HG03025 (cell line): Measurements from ENCODE around the gene MISP3.
"Not testable (repeated sequence)": the region's sequence is repeated elsewhere in the genome, so short reads cannot be mapped to it uniquely, and the experiment has no call there.

Experiments
- ATAC-seq: cut with Tn5 transposase; IDR thresholded peaks from one replicate; pipeline ENCODE4 v1.9.1; 2021; ENCODE audit warnings: mild to moderate bottlenecking, moderate library complexity; ENCODE audit not compliant: unreplicated experiment, low FRiP score

The MISP3 gene

DNA sequence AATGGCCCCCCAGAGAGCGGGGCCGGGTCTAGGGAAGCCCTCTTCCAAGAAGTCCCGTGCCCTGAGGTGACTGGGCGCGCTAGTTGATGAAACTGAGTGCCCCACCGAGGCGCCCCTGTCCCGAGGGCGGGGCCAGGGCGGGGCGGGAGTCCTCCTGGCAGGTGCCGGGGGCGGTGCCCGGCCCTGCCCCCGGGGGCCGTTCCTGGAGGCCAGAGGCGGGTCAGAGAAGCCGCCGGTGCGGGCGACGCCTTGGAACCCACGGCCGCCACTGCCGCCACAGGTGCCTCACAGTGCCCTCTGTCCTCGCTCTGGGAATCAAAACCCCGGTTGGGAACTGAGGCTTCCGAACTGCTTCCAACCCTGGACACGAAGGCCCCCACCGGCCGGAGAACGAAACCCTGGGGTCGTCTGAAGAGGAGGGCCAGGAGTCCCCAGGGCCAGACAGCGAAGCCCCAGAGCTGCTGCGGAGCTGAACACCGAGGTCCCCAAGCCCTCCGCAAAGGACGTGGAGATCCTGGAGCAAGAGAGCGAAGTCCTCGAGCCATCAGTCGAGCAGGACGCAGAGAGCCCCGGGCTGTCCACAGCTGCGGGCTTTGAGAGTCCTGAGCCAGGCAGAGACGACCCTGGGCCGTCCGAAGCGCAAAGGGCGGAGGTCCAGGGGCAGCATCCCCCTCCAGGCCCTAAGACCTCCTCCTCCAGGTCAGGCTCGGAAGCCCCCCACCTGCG lies at the start of gene MISP3:
TSS of gene MISP3 (plus strand) at position 252 of the 726 bp plus-strand sequence. CDS start 524 bp downstream, outside the sequence.
- no peak for ATAC-seq

DNA sequence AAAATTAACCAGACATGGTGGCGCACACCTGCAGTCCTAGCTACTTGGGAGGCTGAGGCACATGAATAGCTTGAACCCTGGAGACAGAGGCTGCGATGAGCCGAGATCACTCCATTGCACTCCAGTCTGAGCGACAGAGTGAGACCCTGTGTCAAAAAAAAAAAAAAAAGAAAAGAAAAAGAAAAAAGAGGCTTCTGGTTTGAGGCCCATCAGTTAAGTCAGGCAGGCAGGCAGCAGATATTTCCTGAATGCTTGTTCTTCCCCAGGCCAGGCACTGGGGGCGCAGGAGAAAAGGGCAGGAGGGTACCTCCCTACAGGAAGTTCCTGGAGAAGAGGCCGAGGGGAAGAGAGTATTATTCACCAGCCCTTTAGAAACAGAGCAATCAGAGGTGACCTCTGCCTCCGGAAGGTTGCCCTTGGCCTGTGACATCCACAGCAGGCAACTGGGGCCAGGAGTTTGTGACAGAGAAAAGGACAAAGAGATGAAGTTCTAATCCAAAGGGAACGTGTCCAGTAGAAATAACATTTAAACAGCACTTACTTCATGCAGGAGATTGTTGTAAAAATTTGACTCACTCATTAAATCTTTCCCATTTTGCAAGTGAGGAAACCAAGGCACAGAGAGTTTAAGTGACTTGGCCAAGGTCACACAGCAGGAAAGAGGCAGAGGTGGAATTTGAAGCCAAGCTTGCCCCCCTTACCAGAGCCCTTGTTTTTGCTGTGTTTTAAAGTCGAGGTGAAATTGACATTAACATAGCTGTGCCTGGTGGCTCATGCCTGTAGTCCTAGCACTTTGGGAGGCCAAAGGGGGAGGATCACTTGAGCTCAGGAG lies 49.0 kb upstream of the MISP3 start:
- no peak for ATAC-seq

DNA sequence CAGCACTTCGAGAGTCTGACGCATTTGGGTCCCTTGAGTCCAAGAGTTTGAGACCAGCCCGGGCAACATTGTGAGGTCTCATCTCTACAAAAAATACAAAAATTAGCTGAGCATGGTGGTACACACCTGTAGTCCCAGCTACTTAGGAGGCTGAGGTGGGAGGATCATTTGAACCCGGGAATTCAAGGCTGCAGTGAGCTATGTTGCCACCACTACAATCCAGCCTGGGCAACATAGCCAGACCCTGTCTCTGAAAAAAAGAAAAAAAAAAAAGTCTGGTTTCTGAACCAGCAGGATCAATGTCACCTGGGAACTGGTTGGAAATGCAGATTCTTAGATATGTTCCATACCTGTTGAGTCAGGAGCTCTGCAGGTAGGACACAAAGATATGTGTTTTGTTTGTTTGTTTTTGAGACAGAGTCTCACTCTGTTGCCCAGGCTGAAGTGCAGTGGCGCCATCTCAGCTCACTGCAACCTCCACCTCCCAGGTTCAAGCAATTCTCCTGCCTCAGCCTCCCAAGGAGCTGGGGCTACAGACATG lies 45.9 kb upstream of the MISP3 start:
- not testable (repeated sequence) for ATAC-seq

DNA sequence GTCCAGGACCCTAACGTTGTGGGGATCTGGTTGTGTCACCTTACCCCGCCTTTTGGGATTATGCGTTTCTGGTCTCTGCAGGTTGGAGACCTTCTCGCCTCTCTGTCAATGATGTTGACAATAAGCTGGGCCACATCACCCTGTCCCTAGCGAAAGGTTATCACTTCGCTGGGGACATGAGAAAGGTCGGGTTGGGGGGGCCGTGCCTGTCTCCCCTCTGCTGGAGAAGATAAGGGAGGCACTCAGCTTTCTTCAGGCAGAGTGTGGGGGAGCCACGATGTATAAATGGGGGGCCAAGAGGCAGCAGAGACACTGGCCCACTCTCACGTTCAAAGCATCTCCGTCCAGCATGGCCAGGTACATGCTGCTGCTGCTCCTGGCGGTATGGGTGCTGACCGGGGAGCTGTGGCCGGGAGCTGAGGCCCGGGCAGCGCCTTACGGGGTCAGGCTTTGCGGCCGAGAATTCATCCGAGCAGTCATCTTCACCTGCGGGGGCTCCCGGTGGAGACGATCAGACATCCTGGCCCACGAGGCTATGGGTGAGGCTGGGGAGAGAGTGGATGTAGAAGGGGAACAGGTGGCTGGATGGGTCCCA lies 44.6 kb upstream of the MISP3 start, which contains the start of gene RLN3:
TSS of gene RLN3 (plus strand) at position 293 of the 595 bp plus-strand sequence. CDS start at position 350, 57 bp downstream.
- ATAC-seq: no peak

DNA sequence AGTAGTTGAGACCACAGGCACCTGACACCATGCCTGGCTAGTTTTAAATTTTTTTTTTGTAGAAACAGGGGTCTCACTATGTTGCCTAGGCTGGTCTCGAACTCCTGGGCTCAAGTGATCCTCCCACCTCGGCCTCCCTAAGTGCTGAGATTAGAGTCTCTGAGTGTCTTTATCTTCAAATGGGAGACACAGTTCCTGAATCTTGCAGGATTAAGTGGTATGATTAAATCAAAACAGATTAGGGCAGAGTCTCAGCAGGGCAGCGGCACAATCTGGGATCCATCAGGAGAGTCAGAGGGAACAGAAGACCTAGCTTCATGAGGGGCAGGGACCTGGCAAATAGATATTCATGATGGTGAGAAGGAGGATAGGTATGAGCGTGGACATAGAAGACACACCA lies 43.7 kb upstream of the MISP3 start:
- no peak for ATAC-seq

DNA sequence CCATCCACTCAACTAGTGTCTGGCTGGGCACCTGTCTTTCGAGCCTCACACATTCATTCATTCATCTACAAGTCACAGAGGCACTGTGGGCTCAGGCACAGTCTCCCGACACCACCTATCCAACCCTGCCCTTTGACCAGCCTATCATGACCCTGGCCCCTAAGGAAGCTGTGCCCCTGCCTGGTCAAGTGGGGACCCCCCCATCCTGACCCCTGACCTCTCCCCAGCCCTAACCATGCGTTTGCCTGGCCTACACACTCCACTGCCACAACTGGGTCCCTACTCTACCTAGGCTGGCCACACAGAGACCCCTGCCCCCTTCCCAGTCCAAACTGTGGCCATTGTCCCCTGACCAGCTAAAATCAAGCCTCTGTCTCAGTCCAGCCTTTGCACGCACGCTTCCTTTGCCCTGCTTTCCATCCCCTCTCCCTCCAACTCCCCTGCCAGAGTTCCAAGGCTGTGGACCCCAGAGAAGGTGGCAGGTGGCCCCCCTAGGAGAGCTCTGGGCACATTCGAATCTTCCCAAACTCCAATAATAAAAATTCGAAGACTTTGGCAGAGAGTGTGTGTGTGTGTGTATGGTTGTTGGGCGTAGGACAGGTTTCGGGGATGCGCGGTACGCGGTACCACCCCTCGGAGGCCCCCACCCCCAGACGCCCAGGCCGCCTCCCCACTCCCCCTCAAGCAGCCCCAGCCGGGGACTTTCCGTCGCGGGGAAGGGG lies 41.4 kb upstream of the MISP3 start:
- no peak for ATAC-seq

DNA sequence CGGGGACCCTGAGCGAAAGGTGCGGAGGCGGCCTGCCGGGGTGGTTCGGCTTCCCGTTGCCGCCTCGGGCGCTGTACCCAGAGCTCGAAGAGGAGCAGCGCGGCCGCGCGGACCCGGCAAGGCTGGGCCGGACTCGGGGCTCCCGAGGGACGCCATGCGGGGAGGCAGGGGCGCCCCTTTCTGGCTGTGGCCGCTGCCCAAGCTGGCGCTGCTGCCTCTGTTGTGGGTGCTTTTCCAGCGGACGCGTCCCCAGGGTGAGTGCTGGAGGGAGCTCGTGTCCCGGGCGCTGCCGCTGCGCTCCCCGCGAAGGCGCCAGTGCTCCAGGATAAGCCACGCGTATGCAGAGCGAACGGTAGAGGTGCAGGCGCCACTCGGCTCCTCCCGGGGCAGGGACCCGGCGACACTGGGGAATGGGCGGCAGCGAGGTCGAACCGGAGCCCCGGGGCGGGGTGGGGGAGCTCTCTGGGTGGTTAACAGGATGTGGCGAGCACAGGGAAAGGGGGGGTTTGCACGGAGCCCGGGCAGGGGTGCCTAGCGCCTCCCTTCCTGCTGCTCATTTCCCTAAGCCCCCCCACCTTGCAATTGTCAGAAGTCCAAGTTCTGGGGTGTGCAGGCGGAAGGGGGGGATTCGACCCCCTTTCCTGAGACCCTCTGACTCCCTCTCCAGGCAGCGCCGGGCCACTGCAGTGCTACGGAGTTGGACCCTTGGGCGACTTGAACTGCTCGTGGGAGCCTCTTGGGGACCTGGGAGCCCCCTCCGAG lies 40.7 kb upstream of the MISP3 start, which contains the start of gene IL27RA:
TSS of gene IL27RA (plus strand) at position 44 of the 762 bp plus-strand sequence. CDS start at position 155, 111 bp downstream.
- ATAC-seq: no peak

DNA sequence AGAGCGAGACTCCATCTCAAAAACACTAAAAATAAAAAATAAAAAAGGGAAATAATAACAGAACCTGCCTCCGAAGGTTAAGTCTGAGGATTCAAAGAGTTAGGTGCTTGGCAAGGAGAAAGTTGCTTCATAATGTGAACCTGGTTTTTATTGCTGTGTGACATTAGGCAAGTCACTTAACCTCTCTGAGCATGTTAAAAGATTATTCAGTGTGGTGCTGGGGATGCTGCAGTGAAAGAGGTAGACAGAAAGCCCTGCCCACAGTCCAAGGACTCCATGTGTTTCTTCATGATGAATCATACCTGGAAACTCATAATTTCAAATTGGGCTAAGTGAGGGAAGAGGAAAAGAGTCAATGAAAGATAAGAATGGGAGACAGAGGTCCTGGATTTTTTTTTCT lies 38.6 kb upstream of the MISP3 start:
- ATAC-seq: no peak

DNA sequence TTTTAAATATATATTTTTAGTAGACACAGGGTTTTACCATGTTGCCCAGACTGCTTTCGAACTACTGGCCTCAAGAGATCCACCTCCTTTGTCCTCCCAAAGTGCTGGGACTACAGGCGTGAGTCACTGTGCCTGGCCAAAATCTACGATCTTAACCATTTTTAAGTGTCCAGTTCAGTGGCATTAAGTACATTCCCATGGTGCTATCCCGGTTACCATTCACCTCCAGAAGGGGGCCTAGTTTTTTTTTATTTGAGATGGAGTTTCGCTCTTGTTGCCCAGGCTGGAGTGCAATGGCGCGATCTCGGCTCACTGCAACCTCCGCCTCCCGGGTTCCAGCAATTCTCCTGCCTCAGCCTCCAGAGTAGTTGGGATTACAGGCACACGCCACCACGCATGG lies 37.4 kb upstream of the MISP3 start:
- not testable (repeated sequence) for ATAC-seq

DNA sequence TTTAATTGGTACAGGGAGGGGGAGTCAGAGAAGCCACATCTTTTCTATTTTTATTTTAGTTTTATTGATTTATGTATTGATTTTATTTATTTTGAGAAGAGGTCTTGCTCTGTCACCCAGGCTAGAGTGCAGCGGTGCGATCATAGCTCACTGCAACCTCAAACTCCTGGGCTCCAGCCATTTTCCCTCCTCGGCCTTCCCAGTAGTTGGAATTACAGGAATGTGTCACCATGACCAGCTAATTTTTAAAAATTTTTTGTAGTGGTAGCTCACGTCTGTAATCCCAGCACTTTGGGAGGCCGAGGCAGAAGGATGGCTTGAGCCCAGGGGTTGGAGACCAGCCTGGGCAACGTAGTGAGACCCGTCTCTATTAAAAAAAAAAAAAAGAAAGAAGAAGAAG lies 36.9 kb upstream of the MISP3 start:
- no peak for ATAC-seq

DNA sequence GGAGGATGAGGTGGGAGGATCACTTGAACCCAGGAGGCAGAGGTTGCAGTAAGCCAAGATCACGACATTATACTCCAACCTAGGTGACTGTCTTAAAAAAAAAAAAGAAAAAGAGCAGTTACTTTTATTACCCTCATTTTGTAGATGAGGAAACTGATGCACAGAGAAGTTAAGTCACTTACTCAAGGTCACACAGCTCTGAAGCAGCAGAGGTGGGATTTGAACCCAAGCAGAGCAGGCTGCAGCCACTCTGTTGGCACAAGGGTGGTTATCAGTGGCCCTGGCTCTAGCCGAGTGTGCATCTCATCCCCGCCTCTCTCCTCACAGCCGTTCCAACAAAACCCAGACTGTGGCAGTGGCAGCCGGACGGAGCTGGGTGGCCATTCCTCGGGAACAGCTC lies 33.4 kb upstream of the MISP3 start:
- ATAC-seq: no peak

DNA sequence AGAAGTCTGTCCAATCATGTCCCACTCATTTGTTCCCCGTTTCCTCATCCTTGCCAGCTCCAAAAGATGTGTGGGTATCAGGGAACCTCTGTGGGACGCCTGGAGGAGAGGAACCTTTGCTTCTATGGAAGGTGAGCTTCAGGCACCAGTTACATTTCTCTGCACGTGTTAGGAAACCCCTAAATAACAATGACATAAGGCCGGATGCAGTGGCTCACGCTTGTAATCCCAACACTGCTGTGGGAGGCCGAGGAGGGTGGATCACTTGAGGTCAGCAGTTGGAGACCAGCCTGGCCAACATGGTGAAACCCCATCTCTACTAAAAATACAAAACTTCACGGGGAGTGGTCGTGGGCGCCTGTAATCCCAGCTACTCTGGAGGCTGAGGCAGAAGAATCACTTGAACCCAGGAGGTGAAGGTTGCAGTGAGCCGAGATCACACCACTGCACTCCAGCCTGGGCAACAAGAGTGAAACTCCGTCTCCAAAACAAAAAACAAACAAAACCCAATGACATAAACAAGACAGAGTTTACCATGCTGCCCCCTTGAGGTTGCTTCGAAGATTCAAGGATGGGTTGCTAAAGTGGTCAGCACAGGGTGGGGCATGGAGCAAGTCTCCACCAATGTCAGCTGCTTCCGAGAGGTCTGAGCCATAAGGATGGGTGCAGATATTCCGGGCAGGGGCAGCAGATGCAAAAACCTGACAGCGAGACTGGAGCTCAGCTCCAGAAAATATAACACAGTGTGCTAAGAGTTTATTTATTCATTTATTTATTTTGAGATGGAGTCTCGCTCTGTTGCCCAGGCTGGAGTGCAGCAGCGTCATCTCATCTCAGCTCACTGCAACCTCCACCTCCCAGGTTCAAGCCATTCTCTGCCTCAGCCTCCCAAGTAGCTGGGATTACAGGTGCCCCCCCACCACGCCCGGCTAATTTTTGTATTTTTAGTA lies 29.7 kb upstream of the MISP3 start:
- not testable (repeated sequence) for ATAC-seq

DNA sequence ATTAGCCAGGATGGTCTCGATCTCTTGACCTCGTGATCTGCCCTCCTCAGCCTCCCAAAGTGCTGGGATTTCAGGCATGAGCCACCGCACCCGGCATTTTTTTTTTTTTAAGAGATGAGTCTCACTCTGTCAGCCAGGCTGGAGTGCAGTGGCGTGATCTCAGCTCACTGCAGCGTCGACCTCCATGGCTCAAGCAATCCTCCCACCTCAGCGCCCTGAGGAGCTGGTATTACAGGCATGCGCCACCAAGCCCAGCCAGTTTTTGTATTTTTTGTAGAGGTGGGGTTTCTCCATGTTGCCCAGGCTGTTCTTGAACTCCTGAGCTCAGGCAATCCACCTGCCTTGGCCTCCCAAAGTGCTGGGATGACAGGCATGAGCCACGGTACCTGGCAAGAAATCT lies 24.7 kb upstream of the MISP3 start:
- not testable (repeated sequence) for ATAC-seq

DNA sequence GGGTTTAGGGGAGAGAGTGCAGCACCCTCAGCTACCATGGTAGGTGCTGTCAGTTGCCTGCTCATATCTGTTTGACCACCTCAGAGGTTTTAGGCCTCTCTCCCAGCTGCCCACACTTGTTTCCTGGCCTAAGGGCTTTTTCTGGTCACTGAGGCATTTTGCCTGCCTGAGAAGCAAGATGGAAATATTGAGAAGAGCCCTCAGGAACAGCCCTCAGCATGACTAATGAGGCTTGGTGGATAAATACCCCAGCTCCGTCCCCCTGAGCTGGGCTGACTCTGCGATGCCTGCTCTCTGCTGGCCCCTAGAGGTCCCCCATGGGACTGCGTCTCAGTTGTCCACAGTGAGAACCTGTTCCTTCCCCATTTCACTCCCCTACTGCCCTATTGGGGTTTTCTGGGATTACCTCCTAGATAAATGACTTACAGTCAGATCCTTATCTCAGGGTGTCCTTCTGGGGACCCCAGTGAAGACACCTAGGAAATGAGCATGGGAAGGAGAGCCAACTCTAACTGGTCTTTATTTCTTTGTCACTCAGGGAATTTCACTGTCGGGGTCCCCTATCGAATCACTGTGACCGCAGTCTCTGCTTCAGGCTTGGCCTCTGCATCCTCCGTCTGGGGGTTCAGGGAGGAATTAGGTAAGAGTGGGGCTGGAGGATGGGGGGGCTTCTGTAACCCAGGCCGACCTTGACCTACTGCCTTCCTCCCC lies 24.0 kb upstream of the MISP3 start:
- no peak for ATAC-seq

DNA sequence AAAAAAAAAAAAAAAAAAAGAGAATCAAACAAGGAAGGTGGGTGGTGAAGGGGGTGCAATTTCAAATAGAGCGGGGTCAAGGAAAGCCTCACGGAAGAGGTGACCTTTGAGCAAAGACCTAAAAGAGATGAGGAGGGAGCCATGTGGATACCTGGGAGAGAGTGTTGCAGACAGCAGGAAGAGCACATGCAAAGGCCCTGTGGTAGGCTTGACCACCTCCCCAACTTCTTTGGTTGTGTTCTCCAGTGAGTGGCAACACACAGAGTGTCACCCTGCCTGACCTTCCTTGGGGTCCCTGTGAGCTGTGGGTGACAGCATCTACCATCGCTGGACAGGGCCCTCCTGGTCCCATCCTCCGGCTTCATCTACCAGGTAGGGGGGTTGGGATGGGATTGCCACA lies 22.1 kb upstream of the MISP3 start:
- no peak for ATAC-seq

DNA sequence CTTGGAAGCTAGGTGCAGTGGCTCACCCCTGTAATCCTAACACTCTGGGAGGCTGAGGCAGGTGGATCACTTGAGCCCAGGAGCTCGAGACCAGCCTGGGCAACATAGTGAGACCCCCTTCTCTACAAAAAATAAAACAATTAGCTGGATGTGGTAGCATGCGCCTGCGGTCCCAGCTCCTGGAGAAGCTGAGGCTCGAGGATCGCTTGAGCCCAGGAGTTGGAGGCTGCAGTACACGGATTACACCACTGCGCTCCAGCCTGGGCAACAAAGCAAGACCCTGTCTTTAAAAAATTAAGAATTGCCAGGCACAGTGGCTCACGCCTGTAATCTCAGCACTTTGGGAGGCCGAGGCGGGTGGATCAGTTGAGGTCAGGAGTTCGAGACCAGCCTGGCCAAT lies 21.6 kb upstream of the MISP3 start:
- not testable (repeated sequence) for ATAC-seq

DNA sequence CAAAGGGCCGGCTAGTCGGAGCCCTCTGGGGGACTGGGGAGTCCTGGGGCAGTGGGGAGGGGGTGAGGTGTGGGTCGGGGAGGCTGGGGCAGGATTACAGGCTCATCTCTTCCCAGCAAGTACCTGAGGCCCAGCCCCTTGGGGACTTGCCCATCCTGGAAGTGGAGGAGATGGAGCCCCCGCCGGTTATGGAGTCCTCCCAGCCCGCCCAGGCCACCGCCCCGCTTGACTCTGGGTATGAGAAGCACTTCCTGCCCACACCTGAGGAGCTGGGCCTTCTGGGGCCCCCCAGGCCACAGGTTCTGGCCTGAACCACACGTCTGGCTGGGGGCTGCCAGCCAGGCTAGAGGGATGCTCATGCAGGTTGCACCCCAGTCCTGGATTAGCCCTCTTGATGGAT lies 20.6 kb upstream of the MISP3 start:
- ATAC-seq: no peak

DNA sequence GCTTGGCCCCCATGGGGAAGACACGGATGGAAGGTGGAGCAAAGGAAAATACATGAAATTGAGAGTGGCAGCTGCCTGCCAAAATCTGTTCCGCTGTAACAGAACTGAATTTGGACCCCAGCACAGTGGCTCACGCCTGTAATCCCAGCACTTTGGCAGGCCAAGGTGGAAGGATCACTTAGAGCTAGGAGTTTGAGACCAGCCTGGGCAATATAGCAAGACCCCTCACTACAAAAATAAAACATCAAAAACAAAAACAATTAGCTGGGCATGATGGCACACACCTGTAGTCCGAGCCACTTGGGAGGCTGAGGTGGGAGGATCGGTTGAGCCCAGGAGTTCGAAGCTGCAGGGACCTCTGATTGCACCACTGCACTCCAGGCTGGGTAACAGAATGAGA lies 20.1 kb upstream of the MISP3 start:
- ATAC-seq: no peak
